ENCODE measurements around the gene CCN5. TPM values are rescaled to one million over a fixed set of nuclear protein-coding genes. Genes with fewer than 3 reads are reported as not detected.

Gene CCN5
- total and polyA plus RNA-seq, 2 experiments from 2014 or later = 0.20 TPM; not detected in 1

- Histone ChIP-seq H3K4me1 (ENCODE audit: low read depth) (no peaks in the 10 kb centered on the region), H3K4me3 (no peak overlapping the region), H3K27ac (no peak overlapping the region), H3K36me3 (no peaks in the 10 kb centered on the region), H3K9me3 (ENCODE audit: low read depth) (no peaks in the 10 kb centered on the region), H3K27me3 (no peaks in the 10 kb centered on the region)
- peak; percentile 72 to 92 for DNase-seq (ENCODE audit: low read depth in 1 of 2, low spot score in 1 of 2)
- no peak for TF ChIP-seq CTCF (IDR thresholded peaks at IDR 0.05; ENCODE audit: low read depth, low read length)
Measured at GRCh38 chr20:44736170-44737021, 21.2 kb downstream of the CCN5 start.

DNA sequence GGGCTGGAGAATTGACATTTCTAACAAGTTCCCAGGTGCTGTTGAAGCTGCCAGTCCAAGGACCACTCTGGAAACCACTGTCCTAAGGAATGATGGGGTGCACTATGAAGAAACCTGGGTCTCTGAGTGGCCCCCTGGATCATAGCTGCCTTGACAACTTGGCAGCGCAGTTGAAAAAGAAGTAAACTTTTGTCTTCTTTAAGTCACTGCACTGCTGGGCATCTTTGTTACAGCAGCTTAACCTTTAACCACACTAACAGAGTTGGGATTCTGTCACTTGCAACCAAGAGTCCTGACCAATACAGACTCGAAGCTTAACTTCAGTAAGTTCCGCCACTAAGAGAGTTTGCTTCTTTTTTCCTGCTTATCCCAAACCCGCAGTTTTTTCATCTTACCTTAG is 21.9 kb downstream of the CCN5 start:
- H3K9me3 ChIP-seq (ENCODE audit: low read depth) = no peaks in the 10 kb centered on the region
- no peak overlapping the region for H3K27ac ChIP-seq
- DNase-seq (ENCODE audit: low read depth in 1 of 2, low spot score in 1 of 2) = no peak
- no peak for TF ChIP-seq CTCF (IDR thresholded peaks at IDR 0.05; ENCODE audit: low read depth, low read length)
- no peaks in the 10 kb centered on the region for H3K4me1 ChIP-seq (ENCODE audit: low read depth)
- no peak overlapping the region for H3K4me3 ChIP-seq
- no peaks in the 10 kb centered on the region for H3K36me3 ChIP-seq
- no peaks in the 10 kb centered on the region for H3K27me3 ChIP-seq

GRCh38 chr20:44738813-44739477 is 23.8 kb downstream of the CCN5 start:
- Histone ChIP-seq H3K4me3 (no peak overlapping the region), H3K27me3 (no peaks in the 10 kb centered on the region), H3K36me3 (no peaks in the 10 kb centered on the region), H3K9me3 (ENCODE audit: low read depth) (no peaks in the 10 kb centered on the region), H3K4me1 (ENCODE audit: low read depth) (peaks cover 6% of the 10 kb centered on the region), H3K27ac (no peak overlapping the region)
- peak; percentile 79 to 85 for DNase-seq (ENCODE audit: low read depth in 1 of 2, low spot score in 1 of 2)
- TF ChIP-seq CTCF (IDR thresholded peaks at IDR 0.05; ENCODE audit: low read depth, low read length) = no peak

DNA sequence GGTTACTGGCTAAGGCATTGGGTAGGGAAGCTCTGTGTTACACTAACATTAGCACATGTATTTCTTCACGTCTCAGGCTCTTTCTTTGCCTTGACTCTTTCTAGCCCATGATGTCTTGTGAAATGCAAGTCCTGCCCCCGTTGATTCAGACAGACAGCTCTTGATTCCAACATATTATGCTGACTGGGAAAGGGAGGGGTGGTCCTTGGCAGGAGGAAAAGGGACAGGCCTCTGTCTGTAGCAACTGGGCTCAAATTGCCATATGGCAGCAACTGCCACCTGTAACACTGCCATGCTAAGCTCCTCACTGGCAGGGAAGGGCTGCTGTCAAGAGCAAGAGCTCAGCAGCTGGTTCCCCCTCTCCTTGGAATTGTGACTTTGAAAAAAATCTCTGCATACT is 24.8 kb downstream of the CCN5 start:
- Histone ChIP-seq H3K4me1 (ENCODE audit: low read depth) (peaks cover 6% of the 10 kb centered on the region), H3K4me3 (no peak overlapping the region), H3K9me3 (ENCODE audit: low read depth) (no peaks in the 10 kb centered on the region), H3K27ac (no peak overlapping the region), H3K36me3 (no peaks in the 10 kb centered on the region), H3K27me3 (peaks cover 8% of the 10 kb centered on the region)
- no peak for TF ChIP-seq CTCF (IDR thresholded peaks at IDR 0.05; ENCODE audit: low read depth, low read length)
- no peak for DNase-seq (ENCODE audit: low read depth in 1 of 2, low spot score in 1 of 2)

DNA sequence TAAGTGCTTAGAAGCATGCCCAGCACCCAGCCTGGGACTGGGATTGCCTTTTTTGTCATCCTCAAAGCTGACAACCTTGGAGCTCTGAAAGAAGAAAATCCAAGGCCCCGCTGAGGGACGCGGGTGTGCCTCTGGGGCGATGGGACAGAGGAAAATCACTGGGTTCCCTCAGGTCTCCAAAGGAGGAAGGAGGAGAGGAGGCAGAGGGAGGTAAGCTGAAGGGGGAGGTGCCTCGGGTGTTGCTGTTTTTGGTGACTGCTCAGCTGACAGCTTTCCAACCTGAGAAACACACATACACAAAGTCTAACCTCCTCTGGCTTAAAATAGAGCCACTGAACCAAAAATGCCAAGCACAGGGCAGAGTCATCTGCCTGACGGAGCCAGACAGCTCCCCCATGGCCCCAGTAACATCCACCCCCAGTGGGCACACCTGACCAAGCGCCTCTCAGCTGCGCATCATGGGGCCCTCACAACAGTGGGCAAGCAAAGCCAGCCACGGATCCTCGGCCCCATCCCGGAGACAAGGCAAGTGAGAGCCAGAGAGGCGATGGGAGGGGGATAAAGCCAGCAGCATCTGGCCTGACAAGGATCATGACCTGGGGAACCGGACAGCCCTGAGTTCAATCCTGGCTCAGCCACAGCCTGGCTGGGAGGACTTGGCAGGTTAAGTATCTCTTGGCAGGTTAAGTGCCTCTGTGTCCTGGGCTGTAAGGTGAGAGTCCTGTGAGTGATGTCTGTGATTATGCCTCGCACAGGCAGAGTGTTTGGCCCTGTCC is 27.3 kb downstream of the CCN5 start:
- Histone ChIP-seq H3K27ac (no peak overlapping the region), H3K27me3 (peaks cover 33% of the 10 kb centered on the region), H3K9me3 (ENCODE audit: low read depth) (no peaks in the 10 kb centered on the region), H3K4me1 (ENCODE audit: low read depth) (peaks cover 6% of the 10 kb centered on the region), H3K4me3 (no peak overlapping the region), H3K36me3 (no peaks in the 10 kb centered on the region)
- no peak for TF ChIP-seq CTCF (IDR thresholded peaks at IDR 0.05; ENCODE audit: low read depth, low read length)
- no peak for DNase-seq (ENCODE audit: low read depth in 1 of 2, low spot score in 1 of 2)
